GM21367 (cell line): ENCODE results near the gene FAM131C.

Experiments
- ATAC-seq: cut with Tn5 transposase; IDR thresholded peaks from one replicate; pipeline ENCODE4 v1.9.1; 2021; ENCODE audit not compliant: unreplicated experiment

FAM131C gene

DNA sequence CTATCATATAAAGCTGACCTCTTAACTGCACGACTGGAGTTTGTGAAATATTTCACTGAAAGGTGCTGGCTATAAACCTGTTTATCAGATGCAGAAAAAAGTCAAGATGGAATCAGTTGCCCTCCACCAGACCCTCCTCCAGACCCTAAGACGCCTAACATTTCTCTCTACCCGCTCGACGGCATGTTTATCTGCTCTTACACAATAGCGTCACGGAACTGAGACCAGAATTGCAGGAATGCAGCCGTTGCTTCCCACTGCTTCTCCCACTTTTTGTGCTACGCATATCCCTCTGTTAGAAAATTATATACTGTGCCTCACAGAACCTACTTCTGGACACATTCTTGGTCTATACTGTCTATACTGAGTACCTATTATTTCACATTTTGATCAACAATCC is 28.2 kb upstream of the FAM131C start:
- no peak for ATAC-seq

GRCh38 chr1:16099412-16099811 is 26.0 kb upstream of the FAM131C start:
- ATAC-seq, result no peak

- ATAC-seq, result no peak
These were observed 22.0 kb upstream of the FAM131C start for GRCh38 chr1:16095447-16095846.

DNA sequence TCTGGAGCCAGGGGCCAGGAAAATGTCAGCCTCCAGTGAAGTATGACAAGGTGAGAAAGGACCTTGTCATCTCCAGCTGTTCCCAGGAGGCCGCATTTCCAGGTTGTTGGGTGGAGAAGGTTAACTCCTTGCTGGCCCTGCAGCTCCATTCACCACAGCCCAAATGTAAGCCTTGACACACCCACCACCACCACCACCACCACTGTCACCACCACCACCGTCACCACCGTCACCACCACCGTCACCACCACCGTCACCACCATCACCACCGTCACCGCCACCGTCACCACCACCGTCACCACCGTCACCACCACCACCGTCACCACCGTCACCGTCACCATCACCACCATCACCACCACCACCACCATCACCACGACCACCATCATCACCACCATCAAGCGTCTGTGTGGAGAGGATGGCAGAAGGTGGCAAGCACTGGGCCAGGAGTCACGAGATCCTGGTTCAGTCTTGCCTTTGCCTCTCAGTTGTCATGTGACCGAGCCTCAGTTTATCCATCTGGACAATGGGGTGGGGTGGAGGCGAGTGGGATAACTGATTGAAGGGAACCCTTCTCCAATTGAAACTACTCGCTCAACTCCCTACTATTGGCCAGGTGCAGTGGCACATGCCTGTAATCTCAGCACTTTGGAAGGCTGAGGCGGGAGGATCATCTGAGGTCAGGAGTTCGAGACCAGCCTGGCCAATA is 21.2 kb upstream of the FAM131C start:
- no peak for ATAC-seq

- ATAC-seq, result no peak
These were observed 20.2 kb upstream of the FAM131C start for GRCh38 chr1:16093611-16094010.

GRCh38 chr1:16092923-16093511 is 19.6 kb upstream of the FAM131C start:
- no peak for ATAC-seq

DNA sequence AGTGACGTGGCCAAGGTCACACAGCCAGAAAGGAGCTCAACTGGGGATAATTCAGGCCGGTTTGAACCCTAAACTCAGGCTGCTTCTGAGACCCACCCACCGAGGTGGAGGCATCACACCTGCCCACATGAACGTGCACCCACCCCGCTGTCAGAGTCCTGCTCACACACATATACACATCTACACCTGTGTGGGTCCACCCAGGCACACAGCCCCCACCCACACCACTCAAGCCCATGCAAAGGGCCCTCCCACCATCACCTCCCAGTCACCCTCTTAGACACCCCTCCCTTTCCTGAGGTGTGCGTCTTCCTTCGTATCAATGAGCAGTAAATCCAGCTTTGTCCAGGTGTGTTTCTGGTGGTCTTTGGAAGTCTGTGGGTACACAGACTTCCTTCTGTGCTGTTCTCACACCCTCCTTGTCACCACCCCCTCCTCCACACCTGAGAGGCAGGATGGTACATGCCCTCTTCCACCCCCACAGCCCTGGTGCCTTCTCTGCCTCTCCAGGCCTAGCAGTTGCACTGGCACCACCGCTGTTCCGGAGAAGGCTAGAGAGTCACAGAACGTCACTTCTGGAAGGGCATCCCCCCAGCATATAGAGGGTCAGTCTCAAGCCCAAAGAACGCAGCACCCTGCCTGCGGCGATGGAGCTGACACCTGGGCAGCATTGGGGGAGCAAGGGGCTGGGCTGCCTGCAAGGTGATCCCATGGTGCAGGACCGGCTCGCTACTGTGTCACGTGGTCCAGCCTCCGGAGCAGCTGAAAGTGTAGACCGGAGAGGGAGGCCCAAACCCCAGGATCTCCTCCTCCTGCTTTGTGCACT is 18.9 kb upstream of the FAM131C start:
- ATAC-seq, result no peak

DNA sequence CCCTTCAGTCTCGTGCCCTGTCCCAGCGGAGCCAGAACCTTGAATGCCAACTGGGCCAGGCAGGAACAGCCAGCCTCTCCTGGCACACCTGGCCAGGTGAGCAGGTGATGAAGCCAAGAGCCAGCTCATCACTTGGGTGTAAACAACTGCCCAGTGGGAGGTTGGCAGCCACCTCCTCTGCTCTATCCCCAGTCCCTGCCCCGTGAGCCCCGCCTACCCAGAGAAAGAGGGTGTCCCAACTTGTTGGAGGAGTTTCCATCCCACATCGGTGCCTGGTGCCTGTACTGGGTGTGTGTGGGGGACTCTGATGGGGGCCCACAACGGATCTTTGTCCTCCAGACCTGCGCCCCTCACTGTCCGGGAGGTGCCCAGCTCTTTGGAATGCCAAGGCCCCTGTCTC is 17.8 kb upstream of the FAM131C start:
- ATAC-seq, result no peak

GRCh38 chr1:16090076-16090826 is 16.8 kb upstream of the FAM131C start:
- no peak for ATAC-seq

DNA sequence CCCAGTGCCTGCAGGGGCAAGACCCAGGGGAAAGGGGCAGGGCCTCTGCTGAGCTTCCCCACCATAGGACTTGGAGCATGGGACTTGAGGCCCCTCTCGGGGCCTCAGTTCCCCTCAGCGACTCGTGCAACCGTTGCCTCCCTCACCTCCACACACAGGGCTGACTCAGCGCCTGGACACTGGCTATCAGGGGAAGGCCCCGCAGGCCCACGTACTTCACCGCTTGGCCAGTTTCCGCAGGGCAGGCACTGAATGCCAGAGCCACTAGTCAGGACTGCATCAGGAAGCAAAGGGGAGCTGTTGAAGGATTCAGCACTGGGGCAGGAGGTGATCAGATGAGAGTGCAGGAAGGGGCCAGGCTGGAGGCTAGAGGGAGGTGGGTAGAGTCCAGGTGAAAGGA is 15.5 kb upstream of the FAM131C start:
- ATAC-seq, result no peak

GRCh38 chr1:16088351-16088911 is 15.0 kb upstream of the FAM131C start:
- no peak for ATAC-seq

DNA sequence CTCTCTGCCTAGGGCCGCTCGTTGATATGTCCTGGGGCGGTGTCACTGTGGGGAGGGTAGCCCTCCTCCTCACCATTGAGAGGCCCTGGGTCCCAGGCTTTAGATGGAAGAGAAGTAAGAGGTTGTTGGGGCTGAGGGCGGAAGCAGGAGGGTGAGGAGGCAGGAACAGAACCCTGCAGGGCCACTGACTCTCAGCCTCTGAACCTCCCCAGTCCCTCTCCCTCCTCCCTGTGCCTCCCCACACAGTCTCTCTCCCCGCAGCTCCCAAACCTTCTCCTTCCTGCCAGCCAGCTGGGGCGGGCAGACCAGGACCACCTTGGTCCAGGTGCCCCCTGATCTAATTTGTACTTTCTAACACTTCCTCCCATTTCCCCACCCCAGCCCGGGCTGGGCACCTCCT is 14.3 kb upstream of the FAM131C start:
- no peak for ATAC-seq

DNA sequence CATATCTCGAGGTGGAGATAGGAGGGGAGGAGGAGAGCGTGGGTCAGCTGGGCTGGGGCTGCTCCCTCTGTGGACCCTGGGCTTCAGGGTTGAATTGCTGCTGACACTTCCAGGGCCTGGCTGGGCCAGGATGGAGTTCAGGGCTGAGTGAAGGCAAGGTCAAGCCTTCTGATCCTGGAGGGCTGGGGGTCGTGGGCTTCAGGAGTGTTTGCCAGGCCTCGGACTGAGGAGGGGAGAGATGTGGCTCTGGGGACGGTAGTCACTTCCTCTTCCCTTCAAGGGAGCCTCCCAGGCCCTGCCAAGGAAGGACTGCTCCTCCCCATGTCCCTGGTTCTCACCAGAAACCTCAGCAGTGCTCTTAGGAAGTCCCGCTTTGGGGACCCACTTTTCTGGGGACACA is 12.1 kb upstream of the FAM131C start:
- no peak for ATAC-seq

GRCh38 chr1:16083486-16083885 is 10.0 kb upstream of the FAM131C start:
- no peak for ATAC-seq

- no peak for ATAC-seq
These were observed 9.0 kb upstream of the FAM131C start for GRCh38 chr1:16082283-16083038.

DNA sequence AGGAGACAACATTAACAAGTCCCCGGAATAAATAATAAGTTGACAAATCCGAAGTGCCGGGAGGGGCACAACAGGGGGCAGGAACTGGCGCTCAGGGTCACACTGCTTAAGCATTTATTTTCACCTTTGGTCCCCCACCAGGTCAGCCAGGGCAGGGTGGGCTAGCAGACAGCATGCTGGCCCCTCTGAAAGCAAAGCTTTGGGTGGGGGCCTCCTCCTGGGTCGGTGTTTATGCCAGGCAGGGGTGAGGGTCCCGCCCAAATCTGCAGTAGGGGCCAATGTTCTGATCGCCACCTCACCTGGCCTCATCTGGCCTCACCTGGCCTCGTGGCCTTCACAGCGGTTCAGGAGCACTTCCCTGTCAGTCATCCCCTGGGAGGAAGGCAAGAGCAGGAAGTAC is 8.2 kb upstream of the FAM131C start:
- ATAC-seq, result no peak

DNA sequence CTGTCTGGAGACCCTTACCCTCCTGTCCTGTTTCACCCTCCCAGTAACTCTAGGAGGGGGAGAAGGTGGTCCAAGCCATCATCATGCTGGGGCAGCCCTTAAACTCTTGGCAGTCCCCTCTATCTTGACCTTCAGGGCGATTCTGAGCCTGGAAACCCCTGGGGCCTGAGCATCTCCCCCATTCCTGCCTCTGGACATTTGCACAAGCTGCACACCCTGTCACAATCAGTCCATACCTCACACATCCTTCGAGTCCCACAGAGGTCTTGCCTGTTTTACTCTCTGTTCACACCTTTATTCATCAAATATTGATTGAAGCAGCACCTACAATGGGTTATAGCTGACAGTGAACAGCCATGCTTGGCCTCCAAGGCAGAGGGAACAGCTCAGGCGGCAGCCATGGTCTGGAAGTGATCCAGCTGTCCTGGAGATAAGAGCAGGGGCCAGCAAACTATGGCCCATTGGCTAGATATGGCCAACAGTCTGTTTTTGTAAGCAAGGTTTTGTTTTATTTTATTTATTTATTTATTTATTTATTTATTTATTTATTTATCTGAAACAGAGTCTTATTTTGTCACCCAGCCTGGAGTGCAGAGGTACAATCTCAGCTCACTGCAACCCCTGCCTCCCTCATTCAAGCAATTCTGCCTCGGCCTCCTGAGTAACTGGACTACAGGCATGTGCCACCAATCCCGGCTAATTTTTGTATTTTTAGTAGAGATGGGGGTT is 7.1 kb upstream of the FAM131C start:
- ATAC-seq, result no peak

DNA sequence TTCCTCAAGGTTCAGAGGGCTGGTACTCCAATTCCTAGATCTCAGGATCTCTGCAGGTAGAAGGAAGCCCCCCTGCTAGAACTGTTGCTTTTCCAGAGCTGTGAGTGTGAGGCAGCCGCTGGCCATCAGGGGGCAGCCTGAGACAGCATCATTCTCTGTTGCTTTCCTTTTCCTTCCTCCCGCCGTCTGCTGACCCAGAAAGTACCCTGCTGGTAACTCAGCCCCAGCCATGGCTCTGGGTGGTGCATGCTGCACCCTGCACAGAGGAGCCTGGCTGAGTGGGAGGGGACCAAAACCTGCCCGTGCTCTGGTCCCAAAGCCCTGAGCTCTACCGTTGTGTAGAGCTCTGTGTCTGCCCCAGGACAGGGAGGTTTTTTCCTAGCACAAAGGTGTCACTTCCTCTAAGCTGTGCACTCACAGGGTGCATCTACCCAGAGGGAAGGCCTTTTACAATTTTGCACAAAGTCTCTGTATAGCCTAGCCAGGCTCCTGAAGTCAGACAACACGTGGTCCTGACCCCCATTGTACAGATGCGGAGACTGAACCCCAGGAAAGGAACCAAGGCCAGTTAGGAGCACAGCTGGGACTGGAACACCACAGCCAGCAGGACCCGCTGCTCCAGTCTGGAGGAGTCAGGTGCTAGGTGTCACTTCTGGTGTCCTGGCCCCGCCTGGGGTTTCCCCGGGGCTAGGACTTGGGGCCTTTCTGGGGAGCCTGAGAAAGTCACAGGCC is 5.6 kb upstream of the FAM131C start:
- no peak for ATAC-seq
